ENCODE data around the gene PHC3. TPM values are rescaled to one million over a fixed set of nuclear protein-coding genes. Genes with fewer than 3 reads are reported as not detected.

PHC3 gene
- polyA plus RNA-seq, 3 donors, result 3.7 to 9.4 (median 8.9) TPM

Other genes starting within 250 kb of the PHC3 start
- 10 to 100 TPM; 44.2 to 58.1 (median 54.8) TPM for gene SEC62, start 214.9 kb downstream of the PHC3 start, polyA plus RNA-seq
- gene GPR160, start 143.7 kb downstream of the PHC3 start, polyA plus RNA-seq, result 10 to 100 TPM in 1 of 3 donors, 1 to 10 TPM in 2; 5.2 to 11.0 (median 6.7) TPM
- gene PRKCI, start 40.7 kb upstream of the PHC3 start, polyA plus RNA-seq, result 10 to 100 TPM in 1 of 3 donors, 1 to 10 TPM in 2; 4.8 to 12.8 (median 8.3) TPM
- gene SKIL, start 176.0 kb upstream of the PHC3 start, polyA plus RNA-seq, result 10 to 100 TPM in 2 of 3 donors, 1 to 10 TPM in 1; 3.4 to 16.0 (median 13.3) TPM
- gene CLDN11, start 237.1 kb upstream of the PHC3 start, polyA plus RNA-seq, result 10 to 100 TPM in 2 of 3 donors, 1 to 10 TPM in 1; 2.0 to 28.2 (median 16.4) TPM

Data from adipose tissue (tissue), 3 donors.